K562 (cell line): ENCODE results near the gene TERT. TPM values are rescaled to one million over a fixed set of nuclear protein-coding genes. Genes with fewer than 3 reads are reported as not detected.

Source experiments
- ATAC-seq: fragments of 200-7000 bp; cut with Tn5 transposase; 3 replicates; pipeline ENCODE4 v1.9.1; 2020; ENCODE audit warnings: moderate library complexity
- BruUV-seq: library from RNA; stranded (reverse); fragments of 400-500 nt; replicated peaks from 2 replicates; lab custom pipeline; 2021; lab: Mats Ljungman, UMichigan
- CTCF ChIA-PET: fragments of 300-600 bp; formaldehyde crosslinking; extraction: SDS; loops from one replicate; lab custom pipeline; 2021; ENCODE audit warnings: low intra/inter-chr PET ratio; lab: Yijun Ruan, JAX
- POLR2A ChIA-PET: fragments of 300-600, 350-650 bp; sonication (Branson Sonifier 250); formaldehyde crosslinking; extraction: SDS; loops from one replicate; lab custom pipeline; 2021; ENCODE audit warnings: antibody characterized with exemption, inconsistent platforms; lab: Yijun Ruan, JAX
- DNase-seq, 4 experiments: peaks; one replicate each; pipeline versions ENCODE4 v3.0.0 to v3.0.0-alpha.2; 2011 to 2018; ENCODE audit warnings: low spot score in 3 of 4, mixed read lengths in 3 of 4; ENCODE audit errors: extremely low read depth in 1 of 4
- FAIRE-seq: peaks from 2 replicates; lab custom pipeline; 2011; peaks lifted over from hg19 to GRCh38; lab: Jason Lieb, UNC
- H2AFZ ChIP-seq: 2 replicates; pipeline ENCODE4 v1.6.0; 2011; ENCODE audit warnings: low read depth, low read length, control low read depth, inconsistent platforms
- H3K27ac ChIP-seq: fragments of 200-600 bp; 3 replicates; pipeline ENCODE4 v1.8.0; 2011; ENCODE audit warnings: low read depth, mild to moderate bottlenecking, control low read depth, inconsistent platforms, low read length, moderate library complexity, mixed read lengths; ENCODE audit errors: extremely low read depth
- H3K27me3 ChIP-seq, 2 experiments: fragments of 300-600 bp in 1 of 2; 2 replicates in 1 of 2; 3 replicates in 1 of 2; pipeline versions ENCODE4 v1.6.0 to v1.8.0; 2011; ENCODE audit warnings: inconsistent platforms in 2 of 2, low read length in 2 of 2, mild to moderate bottlenecking in 1 of 2, mixed read lengths in 1 of 2, moderate library complexity in 1 of 2; ENCODE audit not compliant: control insufficient read depth in 2 of 2, insufficient read depth in 2 of 2
- H3K36me3 ChIP-seq: fragments of 300-600 bp; 3 replicates; pipeline ENCODE4 v1.8.0; 2011; ENCODE audit warnings: mild to moderate bottlenecking, low read length, inconsistent platforms; ENCODE audit not compliant: control insufficient read depth, insufficient read depth
- H3K4me1 ChIP-seq, 2 experiments: fragments of 200-600 bp in 1 of 2; replicated peaks in 1 of 2; 2 replicates in 1 of 2; 3 replicates in 1 of 2; pipeline versions ENCODE4 v1.5.1 to v1.8.0; 2011; ENCODE audit warnings: inconsistent platforms in 2 of 2, low read length in 2 of 2, mild to moderate bottlenecking in 1 of 2, mixed read lengths in 1 of 2, moderate library complexity in 1 of 2; ENCODE audit not compliant: control insufficient read depth in 2 of 2, insufficient read depth in 2 of 2
- H3K4me2 ChIP-seq: 2 replicates; pipeline ENCODE4 v1.6.1; 2011; ENCODE audit warnings: low read length, control low read depth, inconsistent platforms, mixed read lengths; ENCODE audit not compliant: insufficient read depth
- H3K4me3 ChIP-seq: fragments of 200-600 bp; sonication (generic), shearing (Covaris generic); 2 replicates; pipeline ENCODE4 v1.5.1; 2016; ENCODE audit warnings: control low read depth, inconsistent platforms
- H3K79me2 ChIP-seq: fragments of 200-600 bp; 3 replicates; pipeline ENCODE4 v1.8.0; 2011; ENCODE audit warnings: low read length, inconsistent platforms; ENCODE audit not compliant: control insufficient read depth, insufficient read depth
- H3K9ac ChIP-seq, 2 experiments: 2 replicates each; pipeline versions ENCODE4 v1.6.0 to v1.6.1; 2011; ENCODE audit warnings: low read depth in 2 of 2, low read length in 2 of 2, control low read depth in 1 of 2, inconsistent platforms in 1 of 2, mild to moderate bottlenecking in 1 of 2, mixed read lengths in 1 of 2; ENCODE audit not compliant: insufficient read depth in 1 of 2
- H3K9me1 ChIP-seq: one replicate; pipeline ENCODE4 v1.6.0; 2011; ENCODE audit warnings: inconsistent platforms, mild to moderate bottlenecking, low read length, moderate library complexity; ENCODE audit not compliant: control insufficient read depth, insufficient read depth
- H3K9me3 ChIP-seq: replicated peaks from 2 replicates; pipeline ENCODE4 v1.5.1; 2011; ENCODE audit warnings: low read depth, low read length, inconsistent platforms; ENCODE audit not compliant: control insufficient read depth, insufficient read depth
- H4K20me1 ChIP-seq: replicated peaks from 2 replicates; pipeline ENCODE4 v1.6.1; 2011; ENCODE audit warnings: low read length, inconsistent platforms, mixed read lengths; ENCODE audit not compliant: control insufficient read depth, insufficient read depth
- HNRNPUL1 ChIP-seq: fragments of 200-400 bp; formaldehyde crosslinking; IDR thresholded peaks from 2 replicates; pipeline ENCODE4 v1.6.1; 2017; ENCODE audit warnings: low read length
- HSF4 ChIP-seq: fragments of 250-450 bp; sonication (Bioruptor Pico); IDR thresholded peaks from 2 replicates; pipeline ENCODE4 v2.1.2; 2022; ENCODE audit warnings: mild to moderate bottlenecking, moderate library complexity, borderline replicate concordance
- KLF16 ChIP-seq: IDR thresholded peaks from 2 replicates; pipeline ENCODE4 v1.6.1; 2016; ENCODE audit warnings: antibody characterized with exemption
- MCM5 ChIP-seq: fragments of 450-650 bp; IDR thresholded peaks from 2 replicates; pipeline ENCODE4 v1.6.1; 2016; ENCODE audit warnings: low read depth
- SMAD1 ChIP-seq: fragments of 150-350 bp; IDR thresholded peaks from 2 replicates; pipeline ENCODE4 v1.6.1; 2014; ENCODE audit warnings: low read length, low read depth; ENCODE audit not compliant: partially characterized antibody
- ZBTB40 ChIP-seq, 2 experiments: fragments of 450-650 bp in 1 of 2; sonication (generic) in 1 of 2; formaldehyde crosslinking in 1 of 2; IDR thresholded peaks; 2 replicates each; pipeline versions ENCODE4 v1.7.1 to v1.9.0; 2016 to 2022; ENCODE audit warnings: inconsistent platforms in 1 of 2, mild to moderate bottlenecking in 1 of 2, missing genetic modification reagents in 1 of 2
- ZBTB43 ChIP-seq: sonication (generic); formaldehyde crosslinking; IDR thresholded peaks from 2 replicates; pipeline ENCODE4 v1.8.0; 2023; ENCODE audit warnings: mild to moderate bottlenecking, missing genetic modification reagents
- ZNF592 ChIP-seq: fragments of 450-650 bp; IDR thresholded peaks from 2 replicates; pipeline ENCODE4 v1.6.1; 2017; ENCODE audit warnings: antibody characterized with exemption, mild to moderate bottlenecking
- WGBS: fragments of 100-300 bp; shearing (Covaris generic); methylation state at CpG from one replicate; pipeline ENCODE4 v1.1.6; 2016; ENCODE audit warnings: low coverage, mixed read lengths; ENCODE audit not compliant: insufficient coverage; ENCODE audit errors: missing lambda C conversion rate; 5-methylcytosine and 5-hydroxymethylcytosine counted together
- in situ Hi-C: fragments of 300-500 bp; cut with MboI; formaldehyde crosslinking; loops from 4 replicates; pipeline ENCODE4 v1.15.0; 2018; ENCODE audit warnings: inconsistent platforms, mixed read lengths
- intact Hi-C: fragments of 100-400 bp; cut with micrococcal nuclease; formaldehyde crosslinking; loops from 2 replicates; pipeline ENCODE4 v1.14.2; 2022
- polyA plus RNA-seq, 8 experiments: library from polyadenylated mRNA; depleted of rRNA in 4 of 8; stranded (reverse) in 5 of 8; unstranded in 3 of 8; fragments of >200 nt; fragmentation: Nextera tagmentation in 2 of 8; fragmentation: Illumina TruSeq in 1 of 8; extraction: Ambion mirVana in 2 of 8; extraction: Trizol in 1 of 8; gene quantifications; 2 replicates each; pipeline versions ENCODE4 v1.2.1 to v1.2.3, GENCODE V29; 2011 to 2014; ENCODE audit warnings: inconsistent platforms in 1 of 8, missing spikeins in 1 of 8
- total RNA-seq, 7 experiments: library from RNA; depleted of rRNA in 6 of 7; stranded (reverse); fragments of >200 nt in 6 of 7; fragmentation: Illumina TruSeq in 2 of 7; extraction: Trizol in 2 of 7; gene quantifications; 2 replicates each; pipeline versions ENCODE4 v1.2.1 to v1.2.3, GENCODE V29; 2011 to 2021; ENCODE audit warnings: low replicate concordance in 1 of 7

The TERT gene
- total and polyA plus RNA-seq, 9 of the 15 experiments (the other 6 are each of a cell fraction or from before 2014, with no cell fraction given), result 0.08 to 4.5 (median 0.98) TPM; not detected in 1

GRCh38 chr5:1244255-1244654 lies 50.6 kb downstream of the TERT start:
- WGBS, result 3% methylated on average over 21 of the region's 21 CpGs
- FAIRE-seq (no peak), DNase-seq (no peak), ATAC-seq (no peak)
- Histone ChIP-seq H3K36me3 (no peaks in the 10 kb centered on the region), H3K27me3 (peaks cover 35 to 92% of the 10 kb centered on the region in 2 experiments), H3K9me1 (peaks cover 5% of the 10 kb centered on the region), H3K27ac (no peak overlapping the region), H3K79me2 (no peaks in the 10 kb centered on the region), H3K4me2 (no peak overlapping the region), H2AFZ (no peak overlapping the region), H3K9ac (no peak overlapping the region), H3K4me3 (no peak overlapping the region), H4K20me1 (peaks cover 59% of the 10 kb centered on the region), H3K9me3 (no peaks in the 10 kb centered on the region), H3K4me1 (peaks cover 6 to 44% of the 10 kb centered on the region in 2 experiments; a peak in 4 of 5 replicates)
- in situ Hi-C loops (no loop called here), intact Hi-C loops (loop anchor here (2.0 kb wide), 1 partner anchor 75 kb away; no protein-coding TSS in a partner anchor)
- no TSS peak for BruUV-seq
- ChIA-PET POLR2A (no interaction called here), CTCF (no interaction called here)
- no peak for TF ChIP-seq HSF4 (CRISPR knock-in tag)
- TF ChIP-seq KLF16, result no peak
- TF ChIP-seq SMAD1, result no peak
- no peak for TF ChIP-seq MCM5
- no peak for TF ChIP-seq HNRNPUL1
- TF ChIP-seq ZBTB40 (IDR thresholded peaks at IDR 0.05), result no peak
- no peak for TF ChIP-seq ZBTB40 (CRISPR knock-in tag; IDR thresholded peaks at IDR 0.05)
- TF ChIP-seq ZNF592, result no peak
- no peak for TF ChIP-seq ZBTB43 (CRISPR knock-in tag)
